IPS-NIHi7 (cell line): Measurements from ENCODE around the gene BAIAP2.
"Not testable (repeated sequence)": the region's sequence is repeated elsewhere in the genome, so short reads cannot be mapped to it uniquely, and the experiment has no call there.

ENCODE experiments used
- DNase-seq: peaks from one replicate; pipeline ENCODE4 v3.0.0; 2012; ENCODE audit warnings: mixed read lengths; ENCODE audit errors: extremely low spot score

Gene BAIAP2

GRCh38 chr17:81066771-81067315 is 31.9 kb downstream of the BAIAP2 start:
- DNase-seq: no peak

- no peak for DNase-seq
These were observed 32.5 kb downstream of the BAIAP2 start for GRCh38 chr17:81067391-81067811.

- DNase-seq: no peak
These were observed 33.6 kb downstream of the BAIAP2 start for GRCh38 chr17:81068411-81069134.

GRCh38 chr17:81069135-81069645 is 34.2 kb downstream of the BAIAP2 start:
- no peak for DNase-seq

- DNase-seq: no peak
These were observed 35.7 kb downstream of the BAIAP2 start for GRCh38 chr17:81070541-81071246.

- no peak for DNase-seq
These were observed 37.1 kb downstream of the BAIAP2 start for GRCh38 chr17:81071761-81072741.

- DNase-seq: no peak
These were observed 39.3 kb downstream of the BAIAP2 start for GRCh38 chr17:81073967-81074839.

GRCh38 chr17:81074875-81075274 is 39.9 kb downstream of the BAIAP2 start:
- no peak for DNase-seq

- no peak for DNase-seq
These were observed 40.4 kb downstream of the BAIAP2 start for GRCh38 chr17:81075307-81075706.

- DNase-seq: no peak
These were observed 41.3 kb downstream of the BAIAP2 start for GRCh38 chr17:81076141-81076679.

GRCh38 chr17:81078026-81078913 is 43.3 kb downstream of the BAIAP2 start:
- not testable (repeated sequence) for DNase-seq

- DNase-seq: no peak
These were observed 45.1 kb downstream of the BAIAP2 start for GRCh38 chr17:81080019-81080418.

- no peak for DNase-seq
These were observed 46.5 kb downstream of the BAIAP2 start for GRCh38 chr17:81081222-81082176.

- no peak for DNase-seq
These were observed 47.5 kb downstream of the BAIAP2 start for GRCh38 chr17:81082177-81083073.

- no peak for DNase-seq
These were observed 48.3 kb downstream of the BAIAP2 start for GRCh38 chr17:81083125-81083765.

GRCh38 chr17:81084680-81085419 is 49.9 kb downstream of the BAIAP2 start:
- DNase-seq: no peak
